ENCODE measurements around the gene CNN3.

CNN3 gene

GRCh38 chr1:94922761-94923331 is 4.1 kb downstream of the CNN3 start:
- DNase-seq, result no peak

DNA sequence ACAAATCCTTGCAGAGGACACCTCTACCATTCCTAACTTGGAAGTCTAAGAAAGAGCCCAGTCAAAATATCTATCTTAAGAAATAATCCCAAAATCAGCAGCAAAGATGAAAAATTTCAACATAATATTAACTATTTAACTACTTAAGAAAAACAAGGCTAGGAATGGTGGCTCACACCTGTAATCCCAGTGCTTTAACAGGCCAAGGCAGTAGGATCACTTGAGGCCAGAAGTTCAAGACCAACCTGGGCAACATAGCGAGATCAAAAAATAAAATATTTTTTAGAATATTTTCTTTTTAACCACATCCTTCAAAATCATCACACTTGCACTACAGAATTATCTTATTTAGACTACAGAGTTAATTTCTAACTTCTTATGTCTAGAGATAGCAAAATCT is 4.9 kb downstream of the CNN3 start:
- DNase-seq, result no peak

- no peak for DNase-seq
Measured at GRCh38 chr1:94920061-94920460, 6.8 kb downstream of the CNN3 start.

DNA sequence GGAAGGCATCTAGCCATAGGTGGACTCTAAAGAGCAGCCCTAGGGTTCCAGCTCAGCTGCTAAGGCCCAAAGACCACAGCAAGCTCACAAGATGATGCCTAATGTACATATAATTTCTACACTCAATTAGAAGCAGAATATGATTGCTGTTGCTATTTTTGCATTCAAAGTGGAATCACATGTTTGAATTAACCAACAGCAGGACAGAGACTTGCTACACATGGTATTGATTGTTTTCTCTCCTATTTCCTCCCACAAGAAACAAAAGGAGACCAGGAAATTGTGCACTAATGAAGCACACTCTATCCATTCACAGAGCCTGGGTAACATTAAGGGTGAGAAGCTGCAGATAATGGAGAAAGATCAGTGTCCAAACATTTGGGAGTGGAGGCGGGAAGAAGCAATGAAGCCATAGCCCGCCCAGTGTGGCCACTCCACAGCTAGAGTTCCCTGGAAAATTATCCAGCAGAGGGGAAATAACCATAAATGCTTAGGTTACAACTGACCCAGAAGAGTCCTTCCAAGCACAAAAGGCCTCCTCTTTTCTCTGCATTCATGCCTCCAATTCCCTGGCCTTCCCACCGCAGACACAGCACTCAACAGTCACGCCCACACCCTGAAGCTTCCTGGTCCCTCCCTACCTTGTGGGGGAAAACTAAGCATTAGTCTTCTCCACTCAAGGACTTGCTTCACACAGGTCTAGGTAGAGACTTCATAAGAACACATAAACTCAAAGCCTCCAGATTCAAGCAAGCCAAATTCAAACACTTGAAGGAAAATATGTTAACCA is 7.5 kb downstream of the CNN3 start:
- DNase-seq, result no peak

- DNase-seq, result no peak
Measured at GRCh38 chr1:94917251-94917650, 9.7 kb downstream of the CNN3 start.

GRCh38 chr1:94912263-94913184 is 14.4 kb downstream of the CNN3 start:
- DNase-seq, result no peak

GRCh38 chr1:94909486-94909885 is 17.4 kb downstream of the CNN3 start:
- DNase-seq, result no peak

DNA sequence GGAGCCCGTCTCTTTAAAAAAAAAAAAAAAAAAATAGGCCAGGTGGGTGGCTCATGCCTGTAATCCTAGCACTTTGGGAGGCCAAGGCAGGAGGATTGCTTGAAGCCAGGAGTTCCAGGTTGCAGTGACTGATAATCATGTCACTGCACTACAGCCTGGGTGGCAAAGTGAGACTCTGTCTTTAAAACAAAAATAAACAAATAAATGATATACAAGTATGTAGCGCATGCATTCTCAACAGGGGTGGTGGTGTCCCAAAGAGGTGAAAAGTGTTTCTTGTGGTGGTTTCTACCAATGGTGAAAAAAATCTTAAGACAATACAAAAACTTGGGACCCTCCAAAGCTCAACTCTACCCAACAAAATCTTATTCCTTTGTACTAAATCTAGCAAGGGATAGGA is 17.9 kb downstream of the CNN3 start:
- DNase-seq, result no peak

GRCh38 chr1:94908190-94908589 is 18.7 kb downstream of the CNN3 start:
- DNase-seq, result no peak

- DNase-seq, result no peak
Measured at GRCh38 chr1:94907136-94907535, 19.8 kb downstream of the CNN3 start.

DNA sequence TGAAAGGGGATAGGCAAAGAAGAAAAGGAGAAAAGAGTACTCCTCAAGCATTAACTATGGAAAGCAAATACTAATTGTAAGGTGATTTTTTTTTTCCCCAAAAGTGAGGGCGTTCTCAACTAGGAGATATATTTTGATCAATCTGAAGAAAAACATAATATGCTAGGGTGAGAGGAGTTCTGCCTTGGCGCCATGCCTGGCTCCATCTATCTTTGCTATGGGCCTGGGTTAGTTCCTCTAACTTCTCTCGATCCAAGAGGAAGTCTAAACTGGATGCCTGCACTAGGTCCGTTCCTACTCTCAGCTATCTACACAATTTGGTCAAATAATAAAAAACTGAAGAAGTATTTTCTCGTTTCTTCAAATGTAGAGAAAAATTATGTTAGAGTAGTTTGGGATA is 20.5 kb downstream of the CNN3 start:
- no peak for DNase-seq

- DNase-seq, result no peak
Measured at GRCh38 chr1:94905207-94905606, 21.7 kb downstream of the CNN3 start.

DNA sequence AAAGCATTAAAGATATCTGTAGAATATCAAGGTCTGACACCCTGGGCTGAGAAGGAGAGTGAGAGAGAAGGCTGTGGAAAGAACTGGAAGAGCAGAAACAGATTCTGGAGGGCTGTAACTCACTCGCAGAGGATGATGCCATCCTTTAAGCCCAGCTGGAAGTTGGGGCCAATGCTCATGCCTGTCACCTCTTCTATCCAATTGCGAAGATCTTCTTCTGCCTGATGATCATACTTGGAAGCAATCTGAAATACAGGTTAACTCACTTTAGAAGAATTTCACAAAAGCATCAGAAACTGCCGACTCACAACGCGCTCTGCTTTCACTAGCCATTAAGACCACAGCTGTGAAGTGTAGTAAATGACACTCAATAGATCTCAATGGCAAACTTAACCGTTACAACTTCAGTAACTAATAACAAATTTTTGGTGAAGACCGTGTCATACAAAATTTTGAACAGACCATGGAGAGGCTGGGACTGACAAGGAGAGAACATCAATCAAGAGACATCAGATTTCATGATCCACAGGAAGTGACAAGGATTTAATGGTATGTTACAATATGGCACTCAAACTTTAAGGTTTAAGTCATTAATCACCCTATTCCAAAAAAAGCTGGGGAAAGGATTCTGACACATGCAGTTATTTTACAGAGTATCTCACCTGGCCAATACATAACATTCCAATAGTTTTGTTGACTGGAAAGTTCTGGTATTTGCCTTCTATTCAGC is 23.5 kb downstream of the CNN3 start:
- DNase-seq, result no peak

DNA sequence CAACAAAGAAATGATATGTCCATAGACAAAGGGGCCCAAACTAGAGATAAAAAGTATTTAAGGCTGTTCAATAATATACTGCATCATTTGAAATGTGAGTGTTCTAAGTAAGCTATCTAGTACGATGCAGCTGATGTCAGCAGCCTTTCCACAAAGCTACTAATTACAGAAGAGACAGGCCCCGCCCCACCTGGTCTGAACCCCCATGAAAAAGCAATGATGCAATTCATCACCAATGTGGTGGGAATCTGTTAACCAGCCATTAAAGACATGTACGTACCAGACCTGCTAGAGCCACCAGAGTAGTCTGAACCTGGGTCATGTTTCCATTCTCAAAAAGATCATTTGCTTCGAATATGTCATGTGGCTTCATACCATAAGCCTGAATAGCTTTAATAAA is 25.1 kb downstream of the CNN3 start:
- DNase-seq, result no peak

GRCh38 chr1:94899756-94900155 is 27.2 kb downstream of the CNN3 start:
- DNase-seq, result no peak

GRCh38 chr1:94898491-94899385 is 28.2 kb downstream of the CNN3 start:
- DNase-seq, result no peak

DNA sequence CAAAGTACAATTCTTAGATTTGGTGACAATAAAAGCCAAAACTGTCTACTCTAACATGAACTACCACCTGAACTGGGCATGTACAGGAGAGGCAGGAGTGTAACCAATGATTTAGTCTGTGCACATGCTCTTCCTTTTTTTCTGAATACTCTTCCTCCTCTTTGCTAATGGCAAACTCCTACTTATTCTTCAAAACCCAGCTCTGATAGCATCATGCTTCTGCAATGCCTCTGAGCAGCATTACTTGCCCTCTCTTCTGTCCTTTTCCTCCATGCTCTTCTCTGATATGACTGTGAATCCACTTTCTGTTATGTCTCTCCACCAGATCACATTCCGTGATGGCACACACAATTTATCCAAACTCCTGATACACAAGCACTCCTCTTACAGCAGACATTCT is 31.4 kb downstream of the CNN3 start:
- no peak for DNase-seq

GRCh38 chr1:94894630-94895029 is 32.3 kb downstream of the CNN3 start:
- DNase-seq, result no peak

DNA sequence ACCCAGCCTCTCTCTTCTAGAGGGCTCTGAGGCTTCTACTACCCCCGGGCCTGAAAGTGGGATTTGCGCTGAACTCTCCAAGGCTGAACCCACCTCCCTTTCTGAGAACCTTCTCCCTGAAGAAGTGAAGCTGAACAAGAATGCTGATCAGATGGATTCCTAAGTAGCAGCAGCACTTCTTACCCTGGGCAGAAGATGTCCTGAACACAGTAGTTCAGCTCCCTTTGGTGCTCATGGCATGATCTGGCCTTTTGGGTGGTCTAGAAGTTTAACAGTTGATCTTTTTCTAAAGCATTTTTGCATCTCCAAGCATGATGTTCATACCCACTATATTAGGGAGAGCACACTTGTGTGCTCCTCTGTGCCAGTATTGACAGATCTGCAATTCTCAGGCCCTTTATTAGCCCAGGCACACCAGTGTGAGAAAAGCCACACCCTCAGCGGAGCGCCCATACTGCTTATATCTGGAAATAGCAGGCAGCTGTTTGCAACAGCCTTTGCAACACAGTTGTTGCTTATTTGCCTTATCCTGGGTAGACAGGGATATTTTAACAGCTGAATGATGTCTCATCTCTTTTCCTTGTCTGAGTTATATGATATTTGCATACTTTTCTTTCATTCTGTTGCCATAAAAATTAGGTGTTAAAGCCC is 34.2 kb downstream of the CNN3 start:
- DNase-seq, result no peak

DNA sequence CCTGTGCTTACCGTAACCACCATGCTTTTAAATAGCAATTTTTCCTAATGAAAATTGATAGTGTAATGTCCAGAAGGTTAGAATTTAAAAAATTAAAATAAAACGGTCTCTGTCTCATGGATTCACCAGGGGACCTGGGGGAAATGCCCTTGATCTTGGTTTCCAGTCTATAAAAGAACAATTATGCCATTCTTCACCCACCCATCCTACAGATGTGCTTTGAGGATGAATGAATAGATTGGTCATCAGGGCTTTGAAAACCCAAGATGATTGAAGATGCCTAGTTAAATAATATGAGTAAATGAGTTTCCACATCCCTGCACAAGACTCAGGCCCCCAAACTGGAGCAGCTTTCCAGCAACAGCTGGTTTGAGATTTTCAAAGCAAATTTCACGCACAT is 38.7 kb downstream of the CNN3 start:
- DNase-seq, result no peak

GRCh38 chr1:94887603-94888171 is 39.2 kb downstream of the CNN3 start:
- no peak for DNase-seq

All from GDM1 (cell line).